GM21367 (cell line): ENCODE data around the gene MEMO1.
"Not testable (repeated sequence)": the region's sequence is repeated elsewhere in the genome, so short reads cannot be mapped to it uniquely, and the experiment has no call there.

ENCODE experiments used
- ATAC-seq: cut with Tn5 transposase; IDR thresholded peaks from one replicate; pipeline ENCODE4 v1.9.1; 2021; ENCODE audit not compliant: unreplicated experiment

MEMO1 gene

GRCh38 chr2:31919499-31919898 lies 91.3 kb downstream of the MEMO1 start:
- ATAC-seq, result no peak

GRCh38 chr2:31909661-31910060 lies 101.1 kb downstream of the MEMO1 start:
- no peak for ATAC-seq

- ATAC-seq, result not testable (repeated sequence)
These were observed 103.3 kb downstream of the MEMO1 start for GRCh38 chr2:31907491-31907890.

- ATAC-seq, result no peak
These were observed 107.6 kb downstream of the MEMO1 start for GRCh38 chr2:31903109-31903780.

- ATAC-seq, result no peak
These were observed 108.9 kb downstream of the MEMO1 start for GRCh38 chr2:31901900-31902299.

- ATAC-seq, result not testable (repeated sequence)
These were observed 110.7 kb downstream of the MEMO1 start for GRCh38 chr2:31900156-31900555.

GRCh38 chr2:31898346-31898745 lies 112.5 kb downstream of the MEMO1 start:
- ATAC-seq, result not testable (repeated sequence)

- ATAC-seq, result not testable (repeated sequence)
These were observed 113.5 kb downstream of the MEMO1 start for GRCh38 chr2:31897340-31897739.

- no peak for ATAC-seq
These were observed 114.5 kb downstream of the MEMO1 start for GRCh38 chr2:31896293-31896692.

- no peak for ATAC-seq
These were observed 116.2 kb downstream of the MEMO1 start for GRCh38 chr2:31894656-31895055.

- ATAC-seq, result no peak
These were observed 117.7 kb downstream of the MEMO1 start for GRCh38 chr2:31893094-31893493.

GRCh38 chr2:31889044-31889443 lies 121.8 kb downstream of the MEMO1 start:
- ATAC-seq, result no peak

- no peak for ATAC-seq
These were observed 122.3 kb downstream of the MEMO1 start for GRCh38 chr2:31888550-31888949.

- no peak for ATAC-seq
These were observed 124.1 kb downstream of the MEMO1 start for GRCh38 chr2:31886700-31887099.

GRCh38 chr2:31877008-31877407 lies 133.8 kb downstream of the MEMO1 start:
- ATAC-seq, result no peak

GRCh38 chr2:31874071-31874470 lies 136.7 kb downstream of the MEMO1 start:
- no peak for ATAC-seq

GRCh38 chr2:31865215-31865614 lies 145.6 kb downstream of the MEMO1 start:
- no peak for ATAC-seq

- no peak for ATAC-seq
These were observed 146.9 kb downstream of the MEMO1 start for GRCh38 chr2:31863867-31864266.

- ATAC-seq, result not testable (repeated sequence)
These were observed 147.7 kb downstream of the MEMO1 start for GRCh38 chr2:31863015-31863656.

- ATAC-seq, result no peak
These were observed 150.8 kb downstream of the MEMO1 start for GRCh38 chr2:31859959-31860358.

- no peak for ATAC-seq
These were observed 157.3 kb downstream of the MEMO1 start for GRCh38 chr2:31853521-31853920.

- ATAC-seq, result not testable (repeated sequence)
These were observed 168.7 kb downstream of the MEMO1 start for GRCh38 chr2:31842150-31842549.

- ATAC-seq, result no peak
These were observed 175.4 kb downstream of the MEMO1 start for GRCh38 chr2:31835450-31835849.
